Adrenal gland (tissue), 12 donors: ENCODE measurements around the gene APP. TPM values are rescaled to one million over a fixed set of nuclear protein-coding genes. Genes with fewer than 3 reads are reported as not detected.

Experiments
- DNase-seq, 7 donors: peaks; one replicate each; pipeline ENCODE4 v3.0.0-alpha.2; 2019 to 2020
- H3K27ac ChIP-seq, 5 donors: fragments of 200-600 bp; sonication (generic) in 4 of 5; 1 replicate in 3 of 5; 2 replicates in 2 of 5; pipeline versions ENCODE4 v1.5.1 to v1.8.0; 2016 to 2020; ENCODE audit warnings: mild to moderate bottlenecking in 1 of 5
- H3K27me3 ChIP-seq: fragments of 200-600 bp; 2 replicates; pipeline ENCODE4 v1.8.0; 2021
- H3K36me3 ChIP-seq, 2 donors: fragments of 200-600 bp; replicated peaks in 1 of 2; 1 replicate in 1 of 2; 2 replicates in 1 of 2; pipeline versions ENCODE4 v1.5.1 to v1.8.0; 2018 to 2022
- H3K4me1 ChIP-seq, 2 donors: fragments of 200-600 bp; replicated peaks in 1 of 2; 1 replicate in 1 of 2; 2 replicates in 1 of 2; pipeline versions ENCODE4 v1.5.1 to v1.8.0; 2018 to 2021
- H3K4me3 ChIP-seq, 4 donors: fragments of 200-600 bp; sonication (generic) in 3 of 4; one replicate each; pipeline ENCODE4 v1.5.1; 2016 to 2018
- H3K9me3 ChIP-seq, 3 donors: fragments of 200-600 bp; sonication (generic) in 1 of 3; replicated peaks in 1 of 3; 1 replicate in 2 of 3; 2 replicates in 1 of 3; pipeline versions ENCODE4 v1.5.1 to v1.8.0; 2016 to 2021
- CTCF ChIP-seq, 6 experiments: fragments of 450-650 bp in 4 of 6; fragments of 200-600 bp in 2 of 6; sonication (generic) in 1 of 6; IDR thresholded peaks; 1 replicate in 5 of 6; 2 replicates in 1 of 6; pipeline versions ENCODE4 v1.5.1 to v1.8.0; 2016 to 2021; ENCODE audit warnings: antibody characterized with exemption in 6 of 6, mild to moderate bottlenecking in 2 of 6, moderate library complexity in 1 of 6
- POLR2A ChIP-seq, 2 donors: fragments of 450-650 bp; IDR thresholded peaks; one replicate each; pipeline ENCODE4 v1.6.1; 2017; ENCODE audit warnings: antibody characterized with exemption in 2 of 2, mild to moderate bottlenecking in 2 of 2, moderate library complexity in 1 of 2
- WGBS, 4 donors: extraction: QIAGEN DNeasy Blood & Tissue Kit in 2 of 4; methylation state at CpG; one replicate each; pipeline versions ENCODE4 v1.1.5 to v1.1.7; 2013 to 2017; 5-methylcytosine and 5-hydroxymethylcytosine counted together
- intact Hi-C, 2 donors: fragments of 100-400 bp; cut with DNase I; formaldehyde crosslinking; loops; one replicate each; pipeline versions ENCODE4 v1.14.1 to v1.15.0; 2022 to 2023
- polyA plus RNA-seq, 3 donors: library from polyadenylated mRNA; stranded (reverse); fragments of 200-250 nt in 2 of 3; fragments of 350-450 nt in 1 of 3; fragmentation: Illumina TruSeq in 1 of 3; extraction: RNeasy Lipid Tissue Mini Kit (QIAGEN cat#74804) in 1 of 3; gene quantifications; one replicate each; pipeline ENCODE4 v1.2.3, GENCODE V29; 2013 to 2014
- total RNA-seq, 9 donors: library from RNA; depleted of rRNA in 4 of 9; stranded (reverse); fragments of >200 nt in 4 of 9; fragments of 120-200 nt in 1 of 9; fragmentation: NEBNext Ultra II Directional in 1 of 9; extraction: Animal tissue kit (Norgen Biotek cat#: 25700) in 1 of 9; gene quantifications; one replicate each; pipeline versions ENCODE4 v1.1.0 to v1.2.4, GENCODE V29; 2013 to 2023
- donor health status: healthy with polysubstance abuse.
- donor health status: Bipolar disorder and iron deficiency.
- donor health status: DM: yes; HTN: yes; CAD: no.
- donor health status: DM: no; HTN: no; CAD: no.
- donor health status: DM: no; HTN: no; CAD: no.
- donor health status: DM: yes; HTN: yes; CAD: no.

The APP gene
- total and polyA plus RNA-seq, 12 donors, result 161 to 1,079 (median 710) TPM

- WGBS, 4 donors, result 52 to 68% (median 61%) methylated on average over 2 of the region's 2 CpGs
- Histone ChIP-seq H3K27me3 (no peaks in the 10 kb centered on the region), H3K27ac (no peak overlapping the region), H3K4me3 (no peak overlapping the region), H3K36me3 (no peaks in the 10 kb centered on the region), H3K4me1 (peaks cover 8 to 42% of the 10 kb centered on the region in 2 donors), H3K9me3 (no peaks in the 10 kb centered on the region)
- intact Hi-C loops, result loop anchor here in 1 of 2 donors (10.0 kb wide), 1 partner anchor 133 kb away; no protein-coding TSS in a partner anchor
- TF ChIP-seq POLR2A (IDR thresholded peaks at IDR 0.05), result no peak
- TF ChIP-seq CTCF (IDR thresholded peaks at IDR 0.05), result no peak
- DNase-seq, result no peak
Measured at GRCh38 chr21:26157801-26158200, 12.8 kb downstream of the APP start.

- intact Hi-C loops, result loop anchor here in 1 of 2 donors (10.0 kb wide), 1 partner anchor 130 kb away; no protein-coding TSS in a partner anchor
- H3K27ac ChIP-seq, result no peak overlapping the region
Measured at GRCh38 chr21:26154753-26155152, 15.8 kb downstream of the APP start.

GRCh38 chr21:26153758-26154157 is 16.8 kb downstream of the APP start:
- no peaks in the 10 kb centered on the region for H3K36me3 ChIP-seq
- WGBS, 4 donors, result 30 to 43% (median 33%) methylated on average over 1 of the region's 1 CpG
- intact Hi-C loops, result loop anchor here in 1 of 2 donors (10.0 kb wide), 1 partner anchor 129 kb away; no protein-coding TSS in a partner anchor
- H3K4me1 ChIP-seq, result peaks cover 12 to 36% of the 10 kb centered on the region in 2 donors
- H3K9me3 ChIP-seq, result no peaks in the 10 kb centered on the region
- no peaks in the 10 kb centered on the region for H3K27me3 ChIP-seq
- no peak overlapping the region for H3K4me3 ChIP-seq
- H3K27ac ChIP-seq, result peak overlapping the region in 1 of 5 donors; percentile 8
- no peak for DNase-seq
- TF ChIP-seq CTCF (IDR thresholded peaks at IDR 0.05), result no peak
- no peak for TF ChIP-seq POLR2A (IDR thresholded peaks at IDR 0.05)

More at GRCh38 chr21:26154753-26155152, 15.8 kb downstream of the APP start:
- Histone ChIP-seq H3K36me3 (no peaks in the 10 kb centered on the region), H3K4me3 (no peak overlapping the region), H3K9me3 (no peaks in the 10 kb centered on the region), H3K4me1 (peaks cover 9 to 28% of the 10 kb centered on the region in 2 donors), H3K27me3 (no peaks in the 10 kb centered on the region)
- WGBS, 4 donors, result 87 to 93% (median 89%) methylated on average over 4 of the region's 4 CpGs
- no peak for DNase-seq
- no peak for TF ChIP-seq CTCF (IDR thresholded peaks at IDR 0.05)
- TF ChIP-seq POLR2A (IDR thresholded peaks at IDR 0.05), result no peak

- Histone ChIP-seq H3K4me1 (peaks cover 12 to 39% of the 10 kb centered on the region in 2 donors), H3K36me3 (no peaks in the 10 kb centered on the region), H3K27ac (peak overlapping the region in 3 of 5 donors; percentile 69 to 78 (median 75)), H3K27me3 (no peaks in the 10 kb centered on the region), H3K9me3 (no peaks in the 10 kb centered on the region), H3K4me3 (no peak overlapping the region)
- TF ChIP-seq POLR2A (IDR thresholded peaks at IDR 0.05) (no peak), CTCF (IDR thresholded peaks at IDR 0.05) (no peak)
- intact Hi-C loops, result no loop called here
- DNase-seq, result no peak
Measured at GRCh38 chr21:26148840-26149354, 21.7 kb downstream of the APP start.
